RWPE1 (cell line): ENCODE data around the gene HECTD2.
"Not testable (repeated sequence)": the region's sequence is repeated elsewhere in the genome, so short reads cannot be mapped to it uniquely, and the experiment has no call there.

Experiments used
- CTCF ChIA-PET: fragments of 350-600 bp; sonication (Branson Sonifier 250); formaldehyde crosslinking; extraction: SDS; loops from one replicate; lab custom pipeline; 2021; lab: Yijun Ruan, JAX
- POLR2A ChIA-PET: fragments of 400-600 bp; formaldehyde crosslinking; extraction: SDS; loops from one replicate; lab custom pipeline; 2020; ENCODE audit warnings: antibody characterized with exemption; ENCODE audit not compliant: low non-redundant PET; lab: Yijun Ruan, JAX
- DNase-seq: peaks from one replicate; pipeline ENCODE4 v3.0.0; 2012; ENCODE audit warnings: low spot score
- H3K27ac ChIP-seq: fragments of 450-650 bp; 2 replicates; pipeline ENCODE4 v1.5.1; 2017
- TF ChIP-seq, protein P1 (sequence below): fragments of 450-650 bp; conservative IDR thresholded peaks from 2 replicates; pipeline ENCODE4 v1.5.1; 2017; ENCODE audit warnings: low read depth, mild to moderate bottlenecking

HECTD2 gene

DNA sequence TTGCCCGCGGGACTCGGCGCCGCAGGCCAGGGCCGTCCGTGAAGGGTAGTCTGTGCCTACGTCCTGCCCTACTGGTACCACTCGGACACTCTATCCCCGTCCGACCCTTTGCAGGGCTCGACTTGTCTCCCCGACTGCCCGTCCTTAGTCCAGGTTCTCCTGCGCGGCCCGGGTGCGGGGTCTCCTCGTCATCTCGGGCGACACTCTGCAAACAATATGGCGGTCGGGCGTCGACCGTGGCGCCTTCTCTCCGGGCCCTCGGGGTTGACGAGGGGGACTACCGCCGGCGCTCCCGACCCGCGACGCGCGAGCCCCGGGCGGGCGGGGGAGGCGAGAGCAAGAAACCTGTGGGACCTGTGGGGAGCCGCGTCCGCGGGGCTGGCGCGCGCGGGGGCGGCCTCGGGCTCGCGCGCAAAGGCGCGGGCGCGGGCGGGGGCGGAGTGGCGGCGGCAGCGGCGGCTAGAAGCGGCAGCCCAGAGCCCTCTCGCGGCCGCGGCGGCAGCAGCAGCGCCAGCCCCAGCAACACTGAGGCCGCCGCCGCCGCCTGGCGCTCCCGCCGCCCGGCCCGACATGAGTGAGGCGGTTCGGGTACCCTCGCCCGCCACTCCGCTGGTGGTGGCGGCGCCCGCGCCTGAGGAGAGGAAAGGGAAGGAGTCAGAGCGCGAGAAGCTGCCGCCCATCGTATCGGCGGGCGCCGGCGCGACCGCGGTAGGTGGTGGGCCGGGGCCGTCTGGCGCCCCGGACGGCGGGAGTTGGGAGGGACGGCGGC lies at the start of gene HECTD2:
HECTD2 (plus strand) TSS at position 476 of the 769 bp plus-strand sequence; CDS start at position 571, 95 bp downstream.
- CTCF ChIA-PET = interaction anchor here (0.6 kb wide), 1 partner anchor 112 kb away, joined by 3 read pairs; no protein-coding TSS in a partner anchor
- TF ChIP-seq, protein P1, sequence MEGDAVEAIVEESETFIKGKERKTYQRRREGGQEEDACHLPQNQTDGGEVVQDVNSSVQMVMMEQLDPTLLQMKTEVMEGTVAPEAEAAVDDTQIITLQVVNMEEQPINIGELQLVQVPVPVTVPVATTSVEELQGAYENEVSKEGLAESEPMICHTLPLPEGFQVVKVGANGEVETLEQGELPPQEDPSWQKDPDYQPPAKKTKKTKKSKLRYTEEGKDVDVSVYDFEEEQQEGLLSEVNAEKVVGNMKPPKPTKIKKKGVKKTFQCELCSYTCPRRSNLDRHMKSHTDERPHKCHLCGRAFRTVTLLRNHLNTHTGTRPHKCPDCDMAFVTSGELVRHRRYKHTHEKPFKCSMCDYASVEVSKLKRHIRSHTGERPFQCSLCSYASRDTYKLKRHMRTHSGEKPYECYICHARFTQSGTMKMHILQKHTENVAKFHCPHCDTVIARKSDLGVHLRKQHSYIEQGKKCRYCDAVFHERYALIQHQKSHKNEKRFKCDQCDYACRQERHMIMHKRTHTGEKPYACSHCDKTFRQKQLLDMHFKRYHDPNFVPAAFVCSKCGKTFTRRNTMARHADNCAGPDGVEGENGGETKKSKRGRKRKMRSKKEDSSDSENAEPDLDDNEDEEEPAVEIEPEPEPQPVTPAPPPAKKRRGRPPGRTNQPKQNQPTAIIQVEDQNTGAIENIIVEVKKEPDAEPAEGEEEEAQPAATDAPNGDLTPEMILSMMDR = peak; percentile 77
- peak; percentile 77 for DNase-seq
- POLR2A ChIA-PET = interaction anchor here (0.6 kb wide), 2 partner anchors 567 to 868 kb away, joined by 3 to 4 read pairs; no protein-coding TSS in a partner anchor
- peak within 1 kb of the TSS; percentile 93 for H3K27ac ChIP-seq

GRCh38 chr10:91360461-91360860 lies 49.7 kb upstream of the HECTD2 start:
- ChIA-PET POLR2A (no interaction called here), CTCF (no interaction called here)
- no peak overlapping the region for H3K27ac ChIP-seq
- DNase-seq = no peak
- TF ChIP-seq, protein P1 = no peak

DNA sequence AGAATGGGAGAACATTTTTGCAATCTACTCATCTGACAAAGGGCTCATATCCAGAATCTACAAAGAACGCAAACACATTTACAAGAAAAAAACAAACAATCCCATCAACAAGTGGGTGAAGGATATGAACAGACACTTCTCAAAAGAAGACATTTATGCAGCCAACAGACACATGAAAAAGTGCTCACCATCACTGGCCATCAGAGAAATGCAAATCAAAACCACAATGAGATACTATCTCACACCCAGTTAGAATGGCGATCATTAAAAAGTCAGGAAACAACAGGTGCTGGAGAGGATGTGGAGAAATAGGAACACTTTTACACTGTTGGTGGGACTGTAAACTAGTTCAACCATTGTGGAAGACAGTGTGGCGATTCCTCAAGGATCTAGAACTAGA lies 44.6 kb upstream of the HECTD2 start:
- H3K27ac ChIP-seq, POLR2A ChIA-PET, DNase-seq, CTCF ChIA-PET: not testable (repeated sequence)

GRCh38 chr10:91366704-91367103 lies 43.4 kb upstream of the HECTD2 start:
- peak; percentile 11 for DNase-seq
- H3K27ac ChIP-seq = no peak overlapping the region
- TF ChIP-seq, protein P1 = no peak
- CTCF ChIA-PET = no interaction called here
- POLR2A ChIA-PET = no interaction called here

GRCh38 chr10:91367127-91367531 lies 43.0 kb upstream of the HECTD2 start:
- TF ChIP-seq, protein P1 = no peak
- ChIA-PET CTCF (interaction anchor here (0.6 kb wide), 1 partner anchor 48 kb away, joined by 5 read pairs; no protein-coding TSS in a partner anchor), POLR2A (interaction anchor here (0.5 kb wide), 1 partner anchor 46 kb away, joined by 3 read pairs; no protein-coding TSS in a partner anchor)
- no peak for DNase-seq
- no peak overlapping the region for H3K27ac ChIP-seq

DNA sequence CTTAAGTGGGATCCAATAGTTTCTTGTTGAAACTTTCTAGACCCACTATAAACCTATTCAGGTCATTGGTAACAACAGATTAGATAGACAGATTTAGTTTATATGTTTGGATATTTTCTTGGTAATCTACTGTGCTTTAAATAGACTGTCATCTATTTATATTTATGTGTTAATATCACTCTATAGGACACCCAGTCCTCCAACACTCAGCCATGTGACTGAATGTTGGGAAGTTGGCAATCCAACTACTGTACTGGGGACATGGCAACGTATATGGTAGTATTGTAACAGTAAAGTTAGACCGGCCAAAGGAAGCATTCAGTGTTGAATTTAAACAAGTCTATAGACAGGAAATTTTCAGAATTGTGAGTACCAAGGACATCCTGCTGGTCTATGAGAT lies 42.6 kb upstream of the HECTD2 start:
- DNase-seq = no peak
- TF ChIP-seq, protein P1 = no peak
- POLR2A ChIA-PET = interaction anchor here (0.5 kb wide), 1 partner anchor 45 kb away, joined by 3 read pairs; no protein-coding TSS in a partner anchor
- CTCF ChIA-PET = interaction anchor here (0.6 kb wide), 1 partner anchor 48 kb away, joined by 5 read pairs; no protein-coding TSS in a partner anchor
- H3K27ac ChIP-seq = no peak overlapping the region
